Esophagus squamous epithelium (tissue), 5 donors: ENCODE measurements around the gene ZNF385B. TPM values are rescaled to one million over a fixed set of nuclear protein-coding genes. Genes with fewer than 3 reads are reported as not detected.

Experiments
- DNase-seq: peaks from one replicate; lab custom pipeline; 2025; lab: John Stamatoyannopoulos, UW
- H3K27ac ChIP-seq, 4 donors: fragments of 200-600 bp; sonication (generic); one replicate each; pipeline ENCODE4 v1.5.1; 2016 to 2019; ENCODE audit warnings: mild to moderate bottlenecking in 1 of 4
- H3K27me3 ChIP-seq, 4 donors: fragments of 200-600 bp; sonication (generic); 1 replicate in 3 of 4; 2 replicates in 1 of 4; pipeline versions ENCODE4 v1.5.1 to v1.6.0; 2017 to 2021; ENCODE audit warnings: antibody characterized with exemption in 1 of 4
- H3K36me3 ChIP-seq, 3 donors: fragments of 200-600 bp; sonication (generic); one replicate each; pipeline ENCODE4 v1.5.1; 2016 to 2019
- H3K4me1 ChIP-seq, 3 donors: fragments of 200-600 bp; sonication (generic); one replicate each; pipeline ENCODE4 v1.5.1; 2017 to 2019
- H3K4me3 ChIP-seq, 4 donors: fragments of 200-600 bp; sonication (generic); 1 replicate in 3 of 4; 2 replicates in 1 of 4; pipeline ENCODE4 v1.5.1; 2016 to 2019; ENCODE audit warnings: mild to moderate bottlenecking in 2 of 4, moderate library complexity in 1 of 4
- H3K9me3 ChIP-seq, 3 donors: fragments of 200-600 bp; sonication (generic); one replicate each; pipeline ENCODE4 v1.5.1; 2016 to 2019
- POLR2A ChIP-seq, 4 donors: fragments of 450-650 bp; IDR thresholded peaks; one replicate each; pipeline ENCODE4 v1.6.1; 2017; ENCODE audit warnings: antibody characterized with exemption in 4 of 4, mild to moderate bottlenecking in 4 of 4, moderate library complexity in 3 of 4
- WGBS, 2 donors: methylation state at CpG; one replicate each; pipeline ENCODE4 v1.1.5; 2018; 5-methylcytosine and 5-hydroxymethylcytosine counted together
- intact Hi-C: fragments of 100-400 bp; cut with DNase I; formaldehyde crosslinking; loops from one replicate; pipeline ENCODE4 v1.15.0; 2022
- total RNA-seq, 4 donors: library from RNA; depleted of rRNA; stranded (reverse); fragments of >200 nt; gene quantifications; one replicate each; pipeline ENCODE4 v1.1.0, GENCODE V29; 2016
- TF ChIP-seq, protein P1 (sequence below), 6 experiments: fragments of 450-650 bp in 4 of 6; fragments of 200-600 bp in 2 of 6; sonication (generic) in 2 of 6; IDR thresholded peaks; one replicate each; pipeline ENCODE4 v1.5.1; 2016 to 2019; ENCODE audit warnings: antibody characterized with exemption in 6 of 6, mild to moderate bottlenecking in 4 of 6, moderate library complexity in 4 of 6
- donor health status: DM: yes; HTN: yes; CAD: no.

The ZNF385B gene
- total RNA-seq, 4 donors from 2014 or later = 0.44 to 3.1 (median 0.44) TPM; not detected in 1

DNA sequence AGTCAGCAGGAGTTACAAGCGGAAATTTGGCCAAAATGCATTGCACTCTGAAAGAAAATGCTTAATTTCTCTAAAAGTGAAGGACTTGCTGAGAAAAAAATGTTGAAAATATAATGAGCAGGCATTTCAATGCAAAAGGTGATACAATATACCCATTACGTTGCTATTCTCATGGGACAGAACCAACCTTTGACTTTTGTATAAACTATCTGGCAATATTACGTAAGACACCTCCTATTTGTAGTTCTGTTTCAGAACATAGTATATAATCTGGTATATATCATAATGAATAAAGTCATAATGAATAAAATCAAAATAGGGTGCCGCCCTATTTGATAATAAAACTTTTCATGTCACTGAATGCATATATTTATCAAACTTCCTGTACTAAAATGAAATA is 310.6 kb downstream of the ZNF385B start:
- no peak for TF ChIP-seq POLR2A (IDR thresholded peaks at IDR 0.05)
- TF ChIP-seq, protein P1, sequence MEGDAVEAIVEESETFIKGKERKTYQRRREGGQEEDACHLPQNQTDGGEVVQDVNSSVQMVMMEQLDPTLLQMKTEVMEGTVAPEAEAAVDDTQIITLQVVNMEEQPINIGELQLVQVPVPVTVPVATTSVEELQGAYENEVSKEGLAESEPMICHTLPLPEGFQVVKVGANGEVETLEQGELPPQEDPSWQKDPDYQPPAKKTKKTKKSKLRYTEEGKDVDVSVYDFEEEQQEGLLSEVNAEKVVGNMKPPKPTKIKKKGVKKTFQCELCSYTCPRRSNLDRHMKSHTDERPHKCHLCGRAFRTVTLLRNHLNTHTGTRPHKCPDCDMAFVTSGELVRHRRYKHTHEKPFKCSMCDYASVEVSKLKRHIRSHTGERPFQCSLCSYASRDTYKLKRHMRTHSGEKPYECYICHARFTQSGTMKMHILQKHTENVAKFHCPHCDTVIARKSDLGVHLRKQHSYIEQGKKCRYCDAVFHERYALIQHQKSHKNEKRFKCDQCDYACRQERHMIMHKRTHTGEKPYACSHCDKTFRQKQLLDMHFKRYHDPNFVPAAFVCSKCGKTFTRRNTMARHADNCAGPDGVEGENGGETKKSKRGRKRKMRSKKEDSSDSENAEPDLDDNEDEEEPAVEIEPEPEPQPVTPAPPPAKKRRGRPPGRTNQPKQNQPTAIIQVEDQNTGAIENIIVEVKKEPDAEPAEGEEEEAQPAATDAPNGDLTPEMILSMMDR (IDR thresholded peaks at IDR 0.05) = no peak
- H3K4me3 ChIP-seq = no peak overlapping the region
- no peak overlapping the region for H3K27ac ChIP-seq
- DNase-seq = no peak
- WGBS, 2 donors = 65 to 66% methylated on average over 4 of the region's 4 CpGs
- H3K36me3 ChIP-seq = no peaks in the 10 kb centered on the region
- H3K27me3 ChIP-seq = no peaks in the 10 kb centered on the region
- intact Hi-C loops = no loop called here
- no peaks in the 10 kb centered on the region for H3K9me3 ChIP-seq
- H3K4me1 ChIP-seq = no peaks in the 10 kb centered on the region

DNA sequence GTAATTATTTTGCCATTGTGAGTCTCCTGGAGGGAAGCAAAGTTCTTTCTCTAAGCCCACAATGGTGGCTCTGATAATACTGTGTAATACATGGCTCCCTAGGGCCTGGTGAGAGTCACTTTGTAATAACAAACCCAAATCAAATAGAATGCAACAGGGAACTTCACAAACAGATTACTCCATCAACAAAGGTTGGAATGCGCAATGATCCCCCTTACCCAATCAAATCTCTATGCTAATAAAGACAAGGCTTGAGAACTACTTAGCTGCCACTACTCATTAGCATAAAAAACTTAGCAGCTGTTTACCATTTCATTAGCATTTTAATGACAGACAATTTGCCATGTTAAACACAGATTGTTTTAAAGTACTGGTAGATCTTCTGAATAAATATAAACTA is 311.2 kb downstream of the ZNF385B start:
- no peaks in the 10 kb centered on the region for H3K36me3 ChIP-seq
- no peak for TF ChIP-seq POLR2A (IDR thresholded peaks at IDR 0.05)
- TF ChIP-seq, protein P1 (IDR thresholded peaks at IDR 0.05) = no peak
- intact Hi-C loops = no loop called here
- H3K9me3 ChIP-seq = no peaks in the 10 kb centered on the region
- H3K27ac ChIP-seq = no peak overlapping the region
- no peaks in the 10 kb centered on the region for H3K27me3 ChIP-seq
- no peaks in the 10 kb centered on the region for H3K4me1 ChIP-seq
- H3K4me3 ChIP-seq = no peak overlapping the region
- DNase-seq = no peak
- WGBS, 2 donors = 63 to 75% methylated on average over 1 of the region's 1 CpG

DNA sequence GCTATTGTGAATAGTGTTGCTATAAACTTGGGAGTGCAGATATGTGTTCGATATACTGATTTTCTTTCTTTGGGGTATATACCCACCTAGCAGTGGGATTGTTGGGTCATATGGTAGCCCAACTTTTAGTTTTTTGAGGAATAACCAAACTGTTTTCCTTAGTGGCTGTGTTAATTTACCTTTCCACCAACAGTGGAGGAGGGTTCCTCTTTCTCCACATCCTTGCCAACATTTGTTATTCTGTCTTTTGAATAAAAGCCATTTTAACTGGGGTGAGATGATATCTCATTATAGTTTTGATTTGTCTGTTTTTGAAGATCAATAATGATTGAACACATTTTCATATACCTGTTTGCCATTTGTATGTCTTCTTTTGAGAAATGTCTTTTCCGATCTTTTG is 314.8 kb downstream of the ZNF385B start:
- H3K4me1 ChIP-seq = no peaks in the 10 kb centered on the region
- no peak overlapping the region for H3K4me3 ChIP-seq
- DNase-seq = no peak
- intact Hi-C loops = no loop called here
- TF ChIP-seq, protein P1 (IDR thresholded peaks at IDR 0.05) = no peak
- TF ChIP-seq POLR2A (IDR thresholded peaks at IDR 0.05) = no peak
- no peaks in the 10 kb centered on the region for H3K36me3 ChIP-seq
- H3K9me3 ChIP-seq = no peaks in the 10 kb centered on the region
- H3K27ac ChIP-seq = no peak overlapping the region
- 94% methylated on average over 2 of the region's 2 CpGs for WGBS, 2 donors
- H3K27me3 ChIP-seq = no peaks in the 10 kb centered on the region

DNA sequence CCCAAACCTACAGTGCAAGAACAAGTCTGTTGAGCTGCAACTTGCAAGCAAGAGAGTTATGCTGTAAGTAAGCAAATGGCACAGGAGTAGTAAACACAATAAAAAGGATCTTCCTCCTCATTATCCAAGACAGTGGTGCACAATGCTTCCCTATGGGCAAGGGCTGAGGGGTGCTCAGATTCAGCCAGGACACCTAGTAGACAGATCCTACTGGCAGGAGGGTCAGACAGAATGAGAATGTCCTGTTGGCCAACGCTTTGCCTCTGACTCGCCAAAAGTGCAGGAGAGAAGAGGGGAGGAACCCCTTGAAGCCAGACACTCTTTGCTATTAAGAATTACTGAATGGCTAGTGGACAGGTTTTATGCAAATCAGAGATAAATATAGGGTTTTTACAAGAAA is 316.4 kb downstream of the ZNF385B start:
- Histone ChIP-seq H3K4me3 (no peak overlapping the region), H3K9me3 (no peaks in the 10 kb centered on the region), H3K27me3 (no peaks in the 10 kb centered on the region), H3K4me1 (no peaks in the 10 kb centered on the region), H3K27ac (no peak overlapping the region), H3K36me3 (no peaks in the 10 kb centered on the region)
- intact Hi-C loops = no loop called here
- TF ChIP-seq, protein P1 (IDR thresholded peaks at IDR 0.05) = no peak
- TF ChIP-seq POLR2A (IDR thresholded peaks at IDR 0.05) = no peak
- DNase-seq = no peak
- WGBS, 2 donors = 63 to 65% methylated on average over 2 of the region's 2 CpGs

DNA sequence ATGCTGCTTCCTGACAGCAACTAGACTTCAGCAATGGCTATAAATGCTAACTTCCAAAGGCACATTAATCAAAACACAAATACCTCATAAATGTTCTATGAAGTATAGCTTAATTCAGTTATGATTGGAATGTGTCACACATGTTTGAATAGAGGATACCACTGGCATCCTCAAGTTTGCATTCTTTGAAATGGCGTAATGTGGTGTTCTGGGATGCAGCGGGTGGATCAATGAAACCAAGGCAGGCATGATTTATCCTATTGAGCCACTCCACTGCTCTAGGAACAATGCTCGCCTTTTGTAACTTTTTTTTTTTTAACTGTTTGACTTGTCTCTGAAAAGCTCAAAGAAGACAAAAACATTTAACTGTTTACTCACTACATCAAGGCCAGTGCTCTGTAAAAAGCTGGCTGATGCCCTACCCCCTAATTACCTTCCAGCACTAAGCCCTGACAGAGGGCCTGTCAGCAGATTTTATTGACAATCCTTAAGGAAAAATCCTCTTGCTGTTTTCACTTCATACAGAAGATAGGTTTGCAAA is 318.0 kb downstream of the ZNF385B start:
- TF ChIP-seq POLR2A (IDR thresholded peaks at IDR 0.05) = no peak
- TF ChIP-seq, protein P1 (IDR thresholded peaks at IDR 0.05) = no peak
- Histone ChIP-seq H3K27me3 (no peaks in the 10 kb centered on the region), H3K9me3 (no peaks in the 10 kb centered on the region), H3K36me3 (no peaks in the 10 kb centered on the region), H3K4me1 (no peaks in the 10 kb centered on the region), H3K4me3 (no peak overlapping the region), H3K27ac (no peak overlapping the region)
- no peak for DNase-seq
- WGBS, 2 donors = 36 to 56% methylated on average over 3 of the region's 3 CpGs
- intact Hi-C loops = no loop called here
